ENCODE results near the gene GPC6.

The GPC6 gene

GRCh38 chr13:94303644-94304174, 1077.1 kb downstream of the GPC6 start:
- DNase-seq (ENCODE audit: low spot score) = no peak

GRCh38 chr13:94305033-94305432, 1078.4 kb downstream of the GPC6 start:
- DNase-seq (ENCODE audit: low spot score) = no peak

- peak; percentile 53 for DNase-seq (ENCODE audit: low spot score)
Measured at GRCh38 chr13:94305463-94305862, 1078.9 kb downstream of the GPC6 start.

GRCh38 chr13:94305934-94306333, 1079.3 kb downstream of the GPC6 start:
- peak; percentile 17 for DNase-seq (ENCODE audit: low spot score)

- no peak for DNase-seq (ENCODE audit: low spot score)
Measured at GRCh38 chr13:94308832-94309231, 1082.2 kb downstream of the GPC6 start.

GRCh38 chr13:94309576-94309975, 1083.0 kb downstream of the GPC6 start:
- no peak for DNase-seq (ENCODE audit: low spot score)

- peak; percentile 78 for DNase-seq (ENCODE audit: low spot score)
Measured at GRCh38 chr13:94309997-94310855, 1083.6 kb downstream of the GPC6 start.

GRCh38 chr13:94311893-94312292, 1085.3 kb downstream of the GPC6 start:
- no peak for DNase-seq (ENCODE audit: low spot score)

GRCh38 chr13:94312511-94313216, 1086.1 kb downstream of the GPC6 start:
- DNase-seq (ENCODE audit: low spot score) = no peak

- no peak for DNase-seq (ENCODE audit: low spot score)
Measured at GRCh38 chr13:94313321-94313910, 1086.8 kb downstream of the GPC6 start.

- DNase-seq (ENCODE audit: low spot score) = no peak
Measured at GRCh38 chr13:94313926-94314325, 1087.3 kb downstream of the GPC6 start.

- no peak for DNase-seq (ENCODE audit: low spot score)
Measured at GRCh38 chr13:94315188-94315587, 1088.6 kb downstream of the GPC6 start.

- peak; percentile 43 for DNase-seq (ENCODE audit: low spot score)
Measured at GRCh38 chr13:94317063-94317491, 1090.5 kb downstream of the GPC6 start.

- DNase-seq (ENCODE audit: low spot score) = no peak
Measured at GRCh38 chr13:94318418-94318817, 1091.8 kb downstream of the GPC6 start.

GRCh38 chr13:94319501-94319900, 1092.9 kb downstream of the GPC6 start:
- no peak for DNase-seq (ENCODE audit: low spot score)

- peak; percentile 22 for DNase-seq (ENCODE audit: low spot score)
Measured at GRCh38 chr13:94322925-94323763, 1096.5 kb downstream of the GPC6 start.

- no peak for DNase-seq (ENCODE audit: low spot score)
Measured at GRCh38 chr13:94323764-94324758, 1097.5 kb downstream of the GPC6 start.

- DNase-seq (ENCODE audit: low spot score) = no peak
Measured at GRCh38 chr13:94324767-94325540, 1098.3 kb downstream of the GPC6 start.

GRCh38 chr13:94325650-94326049, 1099.0 kb downstream of the GPC6 start:
- no peak for DNase-seq (ENCODE audit: low spot score)

GRCh38 chr13:94327318-94327717, 1100.7 kb downstream of the GPC6 start:
- DNase-seq (ENCODE audit: low spot score) = no peak

All from AG20443 (cell line).